AG09309 (cell line): ENCODE measurements around the gene TRABD2B.

Experiments
- DNase-seq: peaks from one replicate; pipeline ENCODE4 v3.0.0-alpha.2; 2010; ENCODE audit warnings: low read depth
- H3K4me3 ChIP-seq: 2 replicates; pipeline ENCODE4 v1.5.1; 2011; ENCODE audit warnings: mild to moderate bottlenecking, low read depth, low read length, moderate library complexity; ENCODE audit not compliant: control insufficient read depth
- CTCF ChIP-seq: IDR thresholded peaks from 2 replicates; pipeline ENCODE4 v1.5.1; 2011; ENCODE audit warnings: mild to moderate bottlenecking, low read depth, low read length, inconsistent platforms; ENCODE audit not compliant: insufficient read depth, control insufficient read depth; ENCODE audit errors: missing control alignments

Gene TRABD2B

GRCh38 chr1:47805921-47806361, 191.2 kb downstream of the TRABD2B start:
- no peak overlapping the region for H3K4me3 ChIP-seq
- TF ChIP-seq CTCF: no peak
- no peak for DNase-seq

DNA sequence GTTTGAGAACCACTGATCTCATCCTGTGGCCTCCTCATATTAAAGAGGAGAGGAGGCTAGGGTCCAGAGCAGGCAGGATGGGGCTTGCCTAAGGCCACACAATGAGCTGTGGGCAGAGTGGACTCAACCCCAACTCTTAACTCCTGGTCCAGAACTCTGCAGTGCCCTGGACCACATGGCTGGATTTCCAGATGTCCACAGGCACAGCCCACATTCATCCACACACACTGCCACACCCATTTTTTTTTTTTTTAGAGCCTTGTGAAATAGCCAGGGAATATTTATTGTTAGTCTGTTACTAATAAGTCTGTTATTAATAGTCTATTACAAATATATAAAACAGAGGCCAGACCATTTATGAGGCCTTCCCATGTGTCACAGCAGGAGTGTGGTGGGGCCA, 192.2 kb downstream of the TRABD2B start:
- H3K4me3 ChIP-seq: no peak overlapping the region
- no peak for DNase-seq
- TF ChIP-seq CTCF: no peak

GRCh38 chr1:47803815-47804501, 193.2 kb downstream of the TRABD2B start:
- DNase-seq: no peak
- TF ChIP-seq CTCF: no peak
- no peak overlapping the region for H3K4me3 ChIP-seq

GRCh38 chr1:47797575-47797974, 199.6 kb downstream of the TRABD2B start:
- H3K4me3 ChIP-seq: no peak overlapping the region
- TF ChIP-seq CTCF: no peak
- no peak for DNase-seq

DNA sequence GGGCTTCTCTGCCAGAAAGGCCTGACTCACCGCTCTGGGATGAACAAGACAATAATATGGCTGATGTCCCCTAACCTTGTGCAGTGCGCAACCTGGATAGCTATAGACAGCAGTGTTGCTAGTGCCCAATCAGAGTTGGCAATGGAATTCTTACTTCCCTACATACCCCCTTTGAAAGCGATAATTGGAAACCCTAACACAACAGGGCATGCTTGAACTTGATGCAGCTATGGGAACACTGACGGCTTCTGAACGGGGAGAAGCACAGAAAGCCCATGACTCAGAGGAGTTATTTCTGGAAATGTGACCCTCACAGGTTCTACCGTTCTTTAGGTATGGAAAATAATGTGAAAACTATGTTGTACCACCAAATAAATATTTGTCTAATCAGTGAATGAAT, 200.6 kb downstream of the TRABD2B start:
- no peak for TF ChIP-seq CTCF
- DNase-seq: no peak
- H3K4me3 ChIP-seq: no peak overlapping the region

DNA sequence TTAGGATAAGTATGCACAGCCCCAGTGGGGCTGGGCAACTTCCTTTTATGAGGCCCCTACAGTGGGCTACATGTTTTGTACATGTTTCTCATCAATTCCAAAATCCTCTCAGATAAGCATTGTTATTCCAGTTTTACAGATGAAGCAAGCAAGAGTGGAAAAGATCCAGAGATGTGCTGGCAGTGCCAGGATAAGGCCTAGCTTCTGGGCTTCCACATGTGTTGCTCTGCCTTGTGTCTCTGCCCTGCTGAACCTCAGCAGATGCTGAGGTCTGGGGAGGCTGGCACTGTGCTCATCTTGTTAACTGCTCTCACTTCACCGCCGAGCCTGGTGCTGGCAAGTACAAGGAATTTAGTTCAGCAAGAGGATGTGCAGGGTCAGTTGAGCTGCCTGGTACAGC, 202.1 kb downstream of the TRABD2B start:
- no peak for DNase-seq
- TF ChIP-seq CTCF: no peak
- no peak overlapping the region for H3K4me3 ChIP-seq
